COLO668 (cell line): Measurements from ENCODE around the gene RAB21.
A peak's percentile ranks its signal among the peaks of the same experiment; 100 is the strongest.

Source experiments
- DNase-seq: peaks from one replicate; lab custom pipeline; 2025; ENCODE audit not compliant: unreplicated experiment; lab: John Stamatoyannopoulos, UW

RAB21 gene, protein sequence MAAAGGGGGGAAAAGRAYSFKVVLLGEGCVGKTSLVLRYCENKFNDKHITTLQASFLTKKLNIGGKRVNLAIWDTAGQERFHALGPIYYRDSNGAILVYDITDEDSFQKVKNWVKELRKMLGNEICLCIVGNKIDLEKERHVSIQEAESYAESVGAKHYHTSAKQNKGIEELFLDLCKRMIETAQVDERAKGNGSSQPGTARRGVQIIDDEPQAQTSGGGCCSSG

DNA sequence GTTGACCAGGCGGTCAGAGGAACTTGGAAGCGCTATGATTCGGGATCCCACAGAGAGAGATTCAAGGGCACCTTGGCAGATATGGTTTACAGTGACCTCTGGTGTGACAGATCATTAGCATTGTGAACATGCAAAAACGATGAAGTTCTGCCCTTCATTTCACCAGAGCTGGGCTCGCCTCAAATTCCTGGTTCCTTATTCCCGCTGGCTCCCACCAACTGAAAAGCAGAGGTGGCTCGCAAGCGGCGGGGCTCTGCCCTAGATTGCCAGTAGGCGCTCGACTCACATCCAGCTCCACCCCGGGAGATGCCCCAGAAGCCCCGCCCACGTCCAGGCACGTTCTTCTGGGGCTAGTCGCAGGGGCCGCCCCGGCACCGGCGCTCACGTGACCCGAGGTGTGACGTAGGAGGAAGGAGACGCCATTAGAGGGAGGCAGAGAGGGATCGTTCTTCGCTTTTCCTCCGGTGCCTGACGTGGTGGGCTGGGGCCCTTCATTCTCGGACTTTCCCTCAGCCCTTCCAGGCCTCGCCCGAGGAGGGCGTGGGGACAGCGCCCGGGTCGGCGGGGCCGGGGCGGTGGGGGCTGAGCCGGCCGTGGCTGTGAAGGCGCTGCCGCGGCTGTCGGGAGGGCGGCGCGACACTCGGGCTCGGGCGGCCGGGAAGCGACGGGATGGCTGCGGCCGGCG, at the start of gene RAB21:
Gene RAB21 (plus strand): TSS at position 403 of the 685 bp plus-strand sequence. CDS start 267 bp downstream, at position 670.
- peak; percentile 99 for DNase-seq

DNA sequence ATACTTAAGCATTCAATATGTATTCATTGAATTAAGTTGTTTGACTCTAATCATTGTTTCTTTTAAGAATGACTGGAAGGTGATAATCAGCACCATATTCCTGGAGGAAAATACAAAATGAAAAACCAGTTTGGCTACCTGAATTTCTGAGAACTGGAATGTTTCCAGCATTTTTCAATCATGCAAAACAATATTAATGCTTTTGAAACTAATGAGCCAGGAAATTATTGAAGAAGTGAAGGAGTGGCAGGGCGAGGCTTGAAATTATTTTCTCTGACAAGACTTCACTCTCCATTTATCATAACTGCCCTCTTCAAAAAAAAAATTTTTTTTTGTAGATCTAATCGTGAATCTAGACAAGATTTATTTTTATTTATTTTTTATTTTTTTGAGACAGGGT, 49.7 kb upstream of the RAB21 start:
- DNase-seq, result no peak

GRCh38 chr12:71708658-71709057, 46.0 kb upstream of the RAB21 start:
- no peak for DNase-seq

GRCh38 chr12:71710276-71711125, 44.2 kb upstream of the RAB21 start:
- DNase-seq, result no peak

DNA sequence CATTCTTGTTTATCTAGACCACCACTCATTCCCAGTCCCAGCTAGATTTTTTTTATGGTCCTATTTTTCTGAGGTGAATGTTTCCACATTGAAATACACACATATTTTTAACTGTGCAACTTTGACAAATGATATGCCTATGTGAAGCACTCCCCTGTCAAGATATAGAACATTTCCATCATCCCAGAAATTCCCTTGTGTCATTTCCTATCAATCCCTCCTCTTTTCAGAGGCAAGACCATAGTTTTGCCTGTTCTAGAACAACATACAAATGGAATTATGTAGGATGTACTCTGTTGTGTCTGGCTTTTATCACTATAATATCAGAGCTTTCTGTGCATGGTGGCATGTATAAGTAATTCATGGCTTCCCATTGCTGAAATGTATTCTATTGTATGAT, 36.1 kb upstream of the RAB21 start:
- no peak for DNase-seq

DNA sequence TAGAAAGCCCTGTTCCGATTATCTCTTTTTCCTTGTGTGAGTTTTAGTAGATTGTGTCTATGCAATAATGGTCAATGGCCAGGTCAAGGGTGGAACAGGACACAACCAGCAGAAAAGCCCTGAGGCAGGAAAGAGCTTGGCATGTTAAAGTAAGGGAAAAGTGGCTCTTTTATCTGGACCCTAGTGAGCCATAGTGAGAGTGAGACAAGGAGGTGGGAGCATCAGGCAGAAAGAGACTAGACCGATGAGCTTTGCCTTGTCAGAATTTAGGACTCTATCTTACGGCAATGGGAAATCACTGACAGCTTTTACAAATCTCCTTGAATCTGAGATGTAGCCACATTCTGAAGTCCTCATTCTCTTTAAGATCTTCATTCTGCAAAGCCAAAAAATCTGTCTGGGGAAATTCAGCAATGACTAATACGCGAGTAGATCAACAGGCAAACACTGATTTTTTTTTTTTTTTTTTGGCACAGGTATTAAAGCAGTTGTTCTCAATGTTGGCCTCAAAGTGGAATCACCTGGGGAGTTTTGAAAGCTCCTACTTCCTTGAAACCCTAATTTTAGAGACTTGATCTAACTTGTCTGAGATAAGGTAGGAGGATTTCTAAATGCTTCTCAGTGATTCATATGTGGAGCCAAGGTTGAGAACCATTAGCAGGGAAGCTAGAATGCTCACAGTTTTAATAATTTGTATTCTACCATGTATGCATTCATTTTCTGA, 34.9 kb upstream of the RAB21 start:
- no peak for DNase-seq

GRCh38 chr12:71721783-71722505, 32.7 kb upstream of the RAB21 start:
- DNase-seq, result no peak

GRCh38 chr12:71725011-71725410, 29.7 kb upstream of the RAB21 start:
- no peak for DNase-seq

- no peak for DNase-seq
Measured at GRCh38 chr12:71726548-71726947, 28.1 kb upstream of the RAB21 start.

GRCh38 chr12:71727958-71728357, 26.7 kb upstream of the RAB21 start:
- DNase-seq, result no peak

DNA sequence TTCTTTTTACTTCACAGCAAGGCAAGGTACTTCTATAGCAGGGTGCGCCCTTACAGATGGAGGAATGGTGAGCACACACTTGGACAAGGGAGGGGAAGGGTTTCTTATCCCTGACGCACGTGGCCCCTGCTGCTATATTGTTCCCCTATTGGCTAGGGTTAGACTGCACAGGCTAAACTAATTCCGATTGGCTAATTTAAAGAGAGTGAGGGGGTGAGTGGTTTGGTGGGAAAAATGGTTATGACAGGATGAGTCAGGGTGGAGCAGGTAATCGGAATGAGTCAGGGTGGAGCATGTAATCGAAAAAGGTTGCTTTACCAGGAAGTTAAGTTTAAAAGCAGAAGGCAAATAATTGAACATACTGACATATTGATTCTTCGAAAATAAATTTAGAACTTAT, 23.7 kb upstream of the RAB21 start:
- no peak for DNase-seq

GRCh38 chr12:71731439-71732356, 23.0 kb upstream of the RAB21 start:
- DNase-seq, result no peak

DNA sequence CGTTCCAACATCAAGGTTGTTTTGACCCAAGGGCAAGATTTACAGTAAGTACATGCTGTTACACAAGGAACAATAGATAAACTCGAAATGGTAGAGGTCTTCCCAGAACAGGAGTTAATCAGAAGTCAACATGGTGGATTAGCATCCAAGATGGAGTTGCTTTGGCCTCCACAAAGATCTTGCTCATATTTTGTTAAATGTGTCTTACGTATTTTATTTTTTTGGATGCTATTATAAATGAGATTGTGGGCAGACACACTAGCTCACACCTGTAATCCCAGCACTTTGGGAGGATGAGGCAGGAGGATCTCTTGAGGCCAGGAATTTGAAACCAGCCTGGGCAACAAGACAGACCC, 22.3 kb upstream of the RAB21 start:
- no peak for DNase-seq

DNA sequence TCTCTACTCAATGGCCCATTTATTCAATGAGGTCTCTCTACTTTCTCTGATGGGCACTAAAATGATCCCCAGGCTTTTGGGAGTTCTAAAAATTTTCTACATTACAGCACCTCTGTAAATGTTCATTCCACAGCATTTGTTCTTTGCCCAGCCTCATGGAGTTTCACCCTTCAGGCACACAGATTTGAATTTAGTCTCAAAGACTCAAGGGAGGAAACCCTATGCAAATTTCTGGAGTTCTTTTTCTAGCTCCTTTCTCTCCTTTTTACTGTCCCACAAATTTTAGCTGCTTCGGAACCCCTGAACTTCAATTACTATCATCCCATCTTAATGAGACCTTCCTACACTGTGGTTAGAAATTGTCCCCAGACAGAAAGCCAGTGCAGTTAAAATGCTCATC, 17.5 kb upstream of the RAB21 start:
- no peak for DNase-seq

GRCh38 chr12:71742998-71743397, 11.7 kb upstream of the RAB21 start:
- no peak for DNase-seq

DNA sequence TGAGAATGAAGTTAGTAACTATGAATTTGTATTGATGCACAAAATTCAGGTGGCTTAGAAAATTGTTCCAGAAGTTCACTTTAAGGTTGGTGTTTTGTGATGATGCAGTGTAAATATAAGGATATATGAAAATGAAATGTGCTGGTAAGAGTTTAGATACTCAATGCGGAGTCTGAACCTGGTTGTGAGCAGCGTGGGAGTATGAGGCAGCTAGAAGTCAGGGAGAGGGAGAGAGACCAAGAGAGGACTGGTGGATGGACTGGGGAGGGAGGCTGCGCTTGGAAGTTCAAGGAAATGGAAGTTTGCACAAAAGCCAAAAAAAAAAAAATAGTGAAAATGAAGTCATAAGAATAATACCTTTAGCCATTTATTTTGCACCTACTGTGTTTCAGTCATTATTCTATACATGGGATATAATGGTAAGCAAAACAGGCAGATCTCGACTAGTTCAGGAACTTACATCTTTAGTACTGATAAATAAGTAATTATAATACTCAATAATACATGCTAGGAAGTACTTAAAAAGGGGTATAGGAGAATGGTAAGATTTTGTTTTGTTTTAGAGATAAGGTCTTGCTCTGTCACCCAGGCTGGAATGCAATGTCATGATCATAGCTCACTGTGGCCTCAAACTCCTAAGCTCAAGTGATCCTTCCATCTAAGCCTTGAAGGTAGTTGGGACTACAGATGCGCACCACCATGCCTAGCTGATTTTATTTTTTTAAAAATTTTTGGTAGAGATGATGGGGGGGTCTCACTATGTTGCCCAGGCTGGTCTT, 10.0 kb upstream of the RAB21 start:
- DNase-seq, result no peak

DNA sequence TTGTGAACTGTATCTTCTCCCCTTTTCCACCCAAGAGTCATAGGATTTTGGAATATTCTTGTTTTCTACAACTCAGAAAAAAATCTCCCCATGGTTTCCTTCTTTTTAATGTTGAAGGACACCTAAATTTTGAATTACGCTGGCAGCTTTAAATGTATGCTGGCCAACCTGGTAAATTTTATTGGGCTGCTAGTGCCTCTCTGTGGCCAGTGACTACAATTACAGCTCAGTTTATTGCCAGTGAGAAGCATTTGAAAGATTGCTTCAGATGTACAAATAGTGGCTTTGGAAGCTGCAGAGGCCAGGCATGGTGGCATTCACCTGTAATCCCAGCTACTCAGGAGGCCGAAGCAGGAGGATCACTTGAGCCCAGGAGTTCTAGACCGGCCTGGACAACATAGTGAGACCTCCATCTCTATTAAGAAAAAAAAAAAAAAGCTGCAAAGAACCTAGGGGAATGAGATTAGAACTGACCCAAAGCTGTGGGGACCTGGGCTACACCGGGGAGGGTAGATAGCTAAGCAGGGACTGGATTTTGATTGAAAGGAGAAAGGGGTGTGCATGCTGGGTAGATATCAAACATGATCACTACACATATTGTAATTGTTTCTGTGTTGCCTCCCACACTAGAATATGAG, 7.6 kb upstream of the RAB21 start:
- peak; percentile 45 for DNase-seq

- no peak for DNase-seq
Measured at GRCh38 chr12:71748081-71748850, 6.4 kb upstream of the RAB21 start.
